Right atrium auricular region (tissue), 2 donors: Measurements from ENCODE around the gene HSD17B12. TPM values are rescaled to one million over a fixed set of nuclear protein-coding genes. Genes with fewer than 3 reads are reported as not detected.

Experiments used
- DNase-seq: peaks from one replicate; pipeline ENCODE4 v3.0.0-alpha.2; 2019; ENCODE audit warnings: low spot score
- H3K27ac ChIP-seq, 2 donors: fragments of 200-600 bp; sonication (generic); 1 replicate in 1 of 2; 2 replicates in 1 of 2; pipeline ENCODE4 v1.5.1; 2016 to 2019
- H3K27me3 ChIP-seq, 2 donors: fragments of 200-600 bp; sonication (generic); one replicate each; pipeline versions ENCODE4 v1.5.1 to v1.6.0; 2017 to 2019
- H3K36me3 ChIP-seq: fragments of 200-600 bp; sonication (generic); one replicate; pipeline ENCODE4 v1.5.1; 2016
- H3K4me1 ChIP-seq, 2 donors: fragments of 200-600 bp; sonication (generic); one replicate each; pipeline versions ENCODE4 v1.5.1 to v1.6.0; 2017 to 2019
- H3K4me3 ChIP-seq, 2 donors: fragments of 200-600 bp; sonication (generic); 1 replicate in 1 of 2; 2 replicates in 1 of 2; pipeline ENCODE4 v1.5.1; 2017 to 2019; ENCODE audit warnings: mild to moderate bottlenecking in 1 of 2, moderate library complexity in 1 of 2
- H3K9me3 ChIP-seq, 2 donors: fragments of 200-600 bp; sonication (generic); one replicate each; pipeline ENCODE4 v1.5.1; 2019
- CTCF ChIP-seq, 2 donors: fragments of 200-600 bp; sonication (generic); IDR thresholded peaks; one replicate each; pipeline ENCODE4 v1.5.1; 2019; ENCODE audit warnings: antibody characterized with exemption in 2 of 2
- total RNA-seq, 2 donors: library from RNA; depleted of rRNA; stranded (reverse); fragments of >200 nt; gene quantifications; one replicate each; pipeline ENCODE4 v1.1.0, GENCODE V29; 2016

The HSD17B12 gene
- total RNA-seq, 2 donors from 2014 or later, result 61.4 to 108 TPM

- Histone ChIP-seq H3K4me3 (no peak overlapping the region), H3K36me3 (peaks cover 8% of the 10 kb centered on the region), H3K4me1 (peaks cover 0 to 44% of the 10 kb centered on the region in 2 donors), H3K27me3 (no peaks in the 10 kb centered on the region), H3K9me3 (no peaks in the 10 kb centered on the region), H3K27ac (peak overlapping the region; percentile 70 to 83)
- TF ChIP-seq CTCF (IDR thresholded peaks at IDR 0.05), result no peak
- no peak for DNase-seq
Measured at GRCh38 chr11:43735961-43736360, 55.4 kb downstream of the HSD17B12 start.

GRCh38 chr11:43736502-43737200, 56.1 kb downstream of the HSD17B12 start:
- peaks cover 0 to 44% of the 10 kb centered on the region in 2 donors for H3K4me1 ChIP-seq
- TF ChIP-seq CTCF (IDR thresholded peaks at IDR 0.05), result no peak
- DNase-seq, result no peak
- H3K27me3 ChIP-seq, result no peaks in the 10 kb centered on the region
- peak overlapping the region; percentile 70 to 83 for H3K27ac ChIP-seq
- H3K9me3 ChIP-seq, result no peaks in the 10 kb centered on the region
- H3K36me3 ChIP-seq, result peaks cover 8% of the 10 kb centered on the region
- no peak overlapping the region for H3K4me3 ChIP-seq

- DNase-seq, result no peak
- no peaks in the 10 kb centered on the region for H3K9me3 ChIP-seq
- peaks cover 8% of the 10 kb centered on the region for H3K36me3 ChIP-seq
- peak overlapping the region; percentile 70 to 83 for H3K27ac ChIP-seq
- no peak for TF ChIP-seq CTCF (IDR thresholded peaks at IDR 0.05)
- H3K4me3 ChIP-seq, result no peak overlapping the region
- H3K27me3 ChIP-seq, result no peaks in the 10 kb centered on the region
- H3K4me1 ChIP-seq, result peaks cover 0 to 44% of the 10 kb centered on the region in 2 donors
Measured at GRCh38 chr11:43737201-43737590, 56.7 kb downstream of the HSD17B12 start.

- no peaks in the 10 kb centered on the region for H3K9me3 ChIP-seq
- peaks cover 0 to 44% of the 10 kb centered on the region in 2 donors for H3K4me1 ChIP-seq
- DNase-seq, result no peak
- H3K36me3 ChIP-seq, result peaks cover 8% of the 10 kb centered on the region
- peak overlapping the region; percentile 70 to 83 for H3K27ac ChIP-seq
- H3K4me3 ChIP-seq, result no peak overlapping the region
- H3K27me3 ChIP-seq, result no peaks in the 10 kb centered on the region
- TF ChIP-seq CTCF (IDR thresholded peaks at IDR 0.05), result no peak
Measured at GRCh38 chr11:43738600-43739409, 58.3 kb downstream of the HSD17B12 start.

- Histone ChIP-seq H3K4me3 (no peak overlapping the region), H3K27me3 (no peaks in the 10 kb centered on the region), H3K4me1 (peaks cover 0 to 17% of the 10 kb centered on the region in 2 donors), H3K27ac (peak overlapping the region in 1 of 2 donors; percentile 68), H3K36me3 (no peaks in the 10 kb centered on the region), H3K9me3 (no peaks in the 10 kb centered on the region)
- DNase-seq, result no peak
- no peak for TF ChIP-seq CTCF (IDR thresholded peaks at IDR 0.05)
Measured at GRCh38 chr11:43746670-43747069, 66.1 kb downstream of the HSD17B12 start.
